ENCODE measurements around the gene MICA. TPM values are rescaled to one million over a fixed set of nuclear protein-coding genes. Genes with fewer than 3 reads are reported as not detected.
"Not testable (repeated sequence)": the region's sequence is repeated elsewhere in the genome, so short reads cannot be mapped to it uniquely, and the experiment has no call there.

The MICA gene
- total RNA-seq, 4 donors from 2014 or later: 9.1 to 31.7 (median 17.2) TPM

DNA sequence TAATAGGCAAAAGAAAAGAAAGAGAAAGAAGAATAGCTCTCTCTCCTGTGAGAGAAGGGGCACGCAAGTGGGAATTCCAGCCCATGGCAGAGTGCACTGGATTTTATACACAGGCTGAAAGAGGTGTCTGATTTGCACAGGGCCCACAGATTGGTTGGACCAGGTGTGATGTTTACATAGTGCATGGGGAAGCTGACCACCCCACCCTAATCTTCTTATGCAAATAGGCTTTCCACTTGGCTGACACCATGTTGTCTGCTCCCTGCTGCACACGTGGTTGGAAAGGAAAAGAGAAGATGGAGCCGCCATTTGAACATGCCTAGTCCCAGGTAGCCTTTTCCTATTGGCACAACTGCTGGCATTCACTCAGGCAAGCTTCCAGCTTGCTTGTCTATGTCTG lies 20.2 kb downstream of the MICA start:
- H3K27ac ChIP-seq: no peak overlapping the region
- intact Hi-C loops (cut with DNase I; ENCODE audit: low total_unique reads): no loop called here
- no peaks in the 10 kb centered on the region for H3K9me3 ChIP-seq
- no peaks in the 10 kb centered on the region for H3K4me1 ChIP-seq
- no peaks in the 10 kb centered on the region for H3K27me3 ChIP-seq
- no peak overlapping the region for H3K4me3 ChIP-seq
- H3K36me3 ChIP-seq: no peaks in the 10 kb centered on the region
- DNase-seq: no peak
- TF ChIP-seq, protein P1, sequence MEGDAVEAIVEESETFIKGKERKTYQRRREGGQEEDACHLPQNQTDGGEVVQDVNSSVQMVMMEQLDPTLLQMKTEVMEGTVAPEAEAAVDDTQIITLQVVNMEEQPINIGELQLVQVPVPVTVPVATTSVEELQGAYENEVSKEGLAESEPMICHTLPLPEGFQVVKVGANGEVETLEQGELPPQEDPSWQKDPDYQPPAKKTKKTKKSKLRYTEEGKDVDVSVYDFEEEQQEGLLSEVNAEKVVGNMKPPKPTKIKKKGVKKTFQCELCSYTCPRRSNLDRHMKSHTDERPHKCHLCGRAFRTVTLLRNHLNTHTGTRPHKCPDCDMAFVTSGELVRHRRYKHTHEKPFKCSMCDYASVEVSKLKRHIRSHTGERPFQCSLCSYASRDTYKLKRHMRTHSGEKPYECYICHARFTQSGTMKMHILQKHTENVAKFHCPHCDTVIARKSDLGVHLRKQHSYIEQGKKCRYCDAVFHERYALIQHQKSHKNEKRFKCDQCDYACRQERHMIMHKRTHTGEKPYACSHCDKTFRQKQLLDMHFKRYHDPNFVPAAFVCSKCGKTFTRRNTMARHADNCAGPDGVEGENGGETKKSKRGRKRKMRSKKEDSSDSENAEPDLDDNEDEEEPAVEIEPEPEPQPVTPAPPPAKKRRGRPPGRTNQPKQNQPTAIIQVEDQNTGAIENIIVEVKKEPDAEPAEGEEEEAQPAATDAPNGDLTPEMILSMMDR (IDR thresholded peaks at IDR 0.05): no peak
- no peak for TF ChIP-seq POLR2A (IDR thresholded peaks at IDR 0.05)

DNA sequence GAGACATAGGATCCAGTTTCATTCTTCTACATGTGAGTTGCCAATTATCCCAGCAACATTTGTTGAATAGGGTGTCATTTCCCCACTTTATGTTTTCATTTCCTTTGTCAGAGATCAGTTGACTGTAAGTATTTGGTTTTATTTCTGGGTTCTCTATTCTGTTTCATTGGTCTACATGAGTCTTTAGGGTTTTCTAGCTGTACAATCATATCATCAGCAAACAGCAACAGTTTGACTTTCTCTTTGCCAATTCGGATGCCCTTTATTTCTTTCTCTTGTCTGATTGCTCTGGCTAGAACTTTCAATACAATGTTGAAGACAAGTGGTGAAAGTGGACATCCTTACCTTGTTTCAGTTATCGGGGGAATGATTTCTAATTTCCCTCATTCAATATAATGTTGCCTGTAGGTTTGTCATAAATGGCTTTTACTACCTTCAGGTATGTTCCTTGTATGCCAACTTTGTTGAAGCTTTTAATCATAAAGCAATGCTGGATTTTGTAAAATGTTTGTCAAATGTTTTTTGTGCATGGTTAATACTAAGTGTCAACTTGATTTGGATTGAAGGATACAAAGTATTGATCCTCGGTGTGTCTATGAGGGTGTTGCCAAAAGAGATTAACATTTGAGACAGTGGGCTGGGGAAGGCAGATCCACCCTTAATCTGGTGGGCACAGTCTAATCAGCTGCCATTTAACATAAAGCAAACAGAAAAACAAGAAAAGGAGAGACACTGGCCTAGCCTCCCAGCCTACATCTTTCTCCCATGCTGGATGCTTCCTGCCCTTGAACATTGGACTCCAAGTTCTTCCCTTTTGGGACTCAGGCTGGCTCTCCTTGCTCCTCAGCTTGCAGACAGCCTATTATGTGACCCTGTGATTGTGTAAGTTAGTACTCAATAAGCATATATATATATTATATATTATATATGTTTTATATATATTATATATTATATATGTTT lies 23.3 kb downstream of the MICA start:
- TF ChIP-seq, protein P1 (IDR thresholded peaks at IDR 0.05): no peak
- no peak for TF ChIP-seq POLR2A (IDR thresholded peaks at IDR 0.05)
- H3K27ac ChIP-seq: no peak overlapping the region
- no peak for DNase-seq
- intact Hi-C loops (cut with DNase I; ENCODE audit: low total_unique reads): no loop called here
- H3K27me3 ChIP-seq: no peaks in the 10 kb centered on the region
- no peaks in the 10 kb centered on the region for H3K4me1 ChIP-seq
- no peaks in the 10 kb centered on the region for H3K36me3 ChIP-seq
- no peaks in the 10 kb centered on the region for H3K9me3 ChIP-seq
- H3K4me3 ChIP-seq: no peak overlapping the region

DNA sequence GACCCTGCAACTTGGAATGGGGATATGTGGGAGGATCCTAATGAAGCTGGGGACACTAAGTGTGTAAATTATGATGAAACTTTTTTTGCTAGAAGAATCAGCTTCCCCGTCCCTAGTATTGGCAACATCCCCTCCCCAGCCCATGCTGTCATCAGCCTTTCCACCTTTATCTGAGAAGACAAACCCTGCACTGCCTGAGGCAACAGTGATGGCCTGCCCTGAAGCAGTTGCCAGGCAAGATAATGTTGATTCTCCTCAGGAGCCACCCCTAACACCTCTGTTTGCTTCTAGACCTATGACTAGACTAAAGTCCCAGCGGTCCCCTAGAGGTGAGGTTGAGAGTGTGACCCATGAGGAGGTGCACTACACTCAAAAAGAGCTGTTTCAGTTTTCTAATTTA lies 27.1 kb downstream of the MICA start:
- Histone ChIP-seq H3K9me3 (no peaks in the 10 kb centered on the region), H3K27me3 (no peaks in the 10 kb centered on the region), H3K36me3 (no peaks in the 10 kb centered on the region), H3K4me3 (no peak overlapping the region), H3K4me1 (no peaks in the 10 kb centered on the region), H3K27ac (no peak overlapping the region)
- DNase-seq: no peak
- intact Hi-C loops (cut with DNase I; ENCODE audit: low total_unique reads): no loop called here
- TF ChIP-seq, protein P1 (IDR thresholded peaks at IDR 0.05): no peak
- TF ChIP-seq POLR2A (IDR thresholded peaks at IDR 0.05): no peak

DNA sequence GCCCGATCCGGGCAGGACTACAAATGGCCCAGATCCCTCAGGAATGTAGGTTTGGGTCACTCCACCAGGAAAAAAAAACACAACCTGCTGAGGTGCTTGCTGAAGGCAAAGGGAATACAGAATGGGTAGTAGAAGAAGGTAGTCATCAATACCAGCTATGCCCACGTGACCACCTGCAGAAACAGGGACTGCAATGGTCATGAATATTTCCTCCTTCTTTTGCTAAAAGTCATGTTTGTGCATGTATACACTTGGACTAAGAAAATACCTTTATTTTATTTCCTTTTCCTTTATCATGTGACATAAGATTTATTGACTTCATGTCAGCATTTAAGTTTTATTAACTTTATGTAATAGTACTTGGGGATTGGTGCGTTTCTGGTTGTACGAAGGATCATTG lies 31.7 kb downstream of the MICA start:
- intact Hi-C loops (cut with DNase I; ENCODE audit: low total_unique reads): not testable (repeated sequence)

DNA sequence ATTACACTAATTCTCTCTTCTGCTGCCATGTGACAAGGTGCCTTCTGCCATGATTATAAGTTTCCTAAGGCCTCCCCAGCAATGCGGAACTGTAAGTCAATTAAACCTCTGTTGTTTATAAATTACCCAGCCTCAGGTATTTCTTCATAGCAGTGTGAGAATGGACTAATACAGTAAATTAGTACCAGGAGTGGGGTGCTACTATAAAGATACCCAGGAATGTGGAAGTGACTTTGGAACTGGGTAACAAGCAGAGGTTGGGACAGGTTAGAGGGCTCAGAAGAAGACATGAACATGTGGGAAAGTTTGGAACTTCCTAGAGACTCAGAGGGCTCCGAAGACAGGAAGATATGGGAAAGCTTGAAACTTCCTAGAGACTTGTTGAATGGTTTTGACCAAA lies 34.8 kb downstream of the MICA start:
- intact Hi-C loops (cut with DNase I; ENCODE audit: low total_unique reads): no loop called here
- no peak overlapping the region for H3K4me3 ChIP-seq
- no peaks in the 10 kb centered on the region for H3K36me3 ChIP-seq

More for the DNA sequence above, 31.7 kb downstream of the MICA start:
- not testable (repeated sequence) for H3K27me3 ChIP-seq, H3K9me3 ChIP-seq, H3K27ac ChIP-seq, DNase-seq, H3K4me1 ChIP-seq, H3K36me3 ChIP-seq, H3K4me3 ChIP-seq

More for the DNA sequence above, 34.8 kb downstream of the MICA start:
- no peak for DNase-seq
- no peak overlapping the region for H3K27ac ChIP-seq
- H3K27me3 ChIP-seq: no peaks in the 10 kb centered on the region
- H3K9me3 ChIP-seq: no peaks in the 10 kb centered on the region
- peaks cover 0 to 8% of the 10 kb centered on the region in 2 donors for H3K4me1 ChIP-seq
- TF ChIP-seq, protein P1 (IDR thresholded peaks at IDR 0.05): no peak
- TF ChIP-seq POLR2A (IDR thresholded peaks at IDR 0.05): no peak
